Mesendoderm (in vitro differentiated cells): ENCODE measurements around the gene MAK. TPM values are rescaled to one million over a fixed set of nuclear protein-coding genes. Genes with fewer than 3 reads are reported as not detected.
"Not testable (repeated sequence)": the region's sequence is repeated elsewhere in the genome, so short reads cannot be mapped to it uniquely, and the experiment has no call there.

ENCODE experiments used
- DNase-seq: peaks from one replicate; pipeline ENCODE4 v3.0.0; 2013
- H2AK5ac ChIP-seq: 2 replicates; pipeline ENCODE4 v1.6.1; 2013; ENCODE audit warnings: low read length, inconsistent platforms
- H2BK120ac ChIP-seq: 2 replicates; pipeline ENCODE4 v1.6.1; 2013; ENCODE audit warnings: low read depth, mild to moderate bottlenecking, low read length, moderate library complexity, mixed read lengths
- H2BK15ac ChIP-seq: replicated peaks from 2 replicates; pipeline ENCODE4 v1.6.1; 2013; ENCODE audit warnings: low read depth, mild to moderate bottlenecking, moderate library complexity
- H2BK5ac ChIP-seq: 2 replicates; pipeline ENCODE4 v1.6.1; 2013; ENCODE audit warnings: low read length, inconsistent platforms
- H3K18ac ChIP-seq: 2 replicates; pipeline ENCODE4 v1.6.1; 2013; ENCODE audit warnings: mild to moderate bottlenecking, low read length, mixed read lengths
- H3K23ac ChIP-seq: one replicate; pipeline ENCODE4 v1.6.1; 2013; ENCODE audit warnings: low read length
- H3K27ac ChIP-seq: 2 replicates; pipeline ENCODE4 v1.5.1; 2013; ENCODE audit warnings: low read depth, mild to moderate bottlenecking, inconsistent platforms, low read length, moderate library complexity
- H3K27me3 ChIP-seq: 2 replicates; pipeline ENCODE4 v1.6.1; 2013; ENCODE audit warnings: low read length, control low read depth, mild to moderate bottlenecking, inconsistent platforms; ENCODE audit not compliant: insufficient read depth, poor library complexity
- H3K36me3 ChIP-seq: 2 replicates; pipeline ENCODE4 v1.6.1; 2013; ENCODE audit warnings: low read length, inconsistent platforms; ENCODE audit not compliant: control insufficient read depth, insufficient read depth
- H3K4ac ChIP-seq: one replicate; pipeline ENCODE4 v1.6.1; 2013; ENCODE audit warnings: low read depth, mild to moderate bottlenecking, low read length, moderate library complexity
- H3K4me1 ChIP-seq: 2 replicates; pipeline ENCODE4 v1.6.1; 2013; ENCODE audit warnings: low read depth, low read length, inconsistent platforms; ENCODE audit not compliant: control insufficient read depth
- H3K4me2 ChIP-seq: 2 replicates; pipeline ENCODE4 v1.6.1; 2013; ENCODE audit warnings: low read length
- H3K4me3 ChIP-seq: 2 replicates; pipeline ENCODE4 v1.5.1; 2013; ENCODE audit warnings: mild to moderate bottlenecking, low read length
- H3K56ac ChIP-seq: one replicate; pipeline ENCODE4 v1.6.1; 2013; ENCODE audit warnings: low read length
- H3K79me1 ChIP-seq: 2 replicates; pipeline ENCODE4 v1.6.1; 2013; ENCODE audit warnings: low read length, inconsistent platforms
- H3K79me2 ChIP-seq: 2 replicates; pipeline ENCODE4 v1.6.1; 2013; ENCODE audit warnings: mild to moderate bottlenecking, low read length; ENCODE audit not compliant: control insufficient read depth, insufficient read depth
- H3K9ac ChIP-seq: 2 replicates; pipeline ENCODE4 v1.6.1; 2013; ENCODE audit warnings: low read length, inconsistent platforms
- H4K5ac ChIP-seq: one replicate; pipeline ENCODE4 v1.6.1; 2013; ENCODE audit warnings: low read length
- H4K8ac ChIP-seq: one replicate; pipeline ENCODE4 v1.6.1; 2013; ENCODE audit warnings: low read depth, mild to moderate bottlenecking, control low read depth, low read length, moderate library complexity
- WGBS: extraction: QIAGEN DNeasy Blood & Tissue Kit; methylation state at CpG from one replicate; pipeline ENCODE4 v1.1.7; 2013; ENCODE audit warnings: low lambda C conversion rate, missing lambda C conversion rate; ENCODE audit not compliant: insufficient coverage; ENCODE audit errors: extremely low coverage; 5-methylcytosine and 5-hydroxymethylcytosine counted together
- polyA plus RNA-seq, 2 experiments: library from polyadenylated mRNA; stranded (reverse); fragments of 200-250 nt; gene quantifications; one replicate each; pipeline ENCODE4 v1.2.3, GENCODE V29; 2013

The MAK gene
- polyA plus RNA-seq (2013, experiment 1 of 2) = 0.11 TPM
- polyA plus RNA-seq (2013, experiment 2 of 2) = 0.06 TPM

DNA sequence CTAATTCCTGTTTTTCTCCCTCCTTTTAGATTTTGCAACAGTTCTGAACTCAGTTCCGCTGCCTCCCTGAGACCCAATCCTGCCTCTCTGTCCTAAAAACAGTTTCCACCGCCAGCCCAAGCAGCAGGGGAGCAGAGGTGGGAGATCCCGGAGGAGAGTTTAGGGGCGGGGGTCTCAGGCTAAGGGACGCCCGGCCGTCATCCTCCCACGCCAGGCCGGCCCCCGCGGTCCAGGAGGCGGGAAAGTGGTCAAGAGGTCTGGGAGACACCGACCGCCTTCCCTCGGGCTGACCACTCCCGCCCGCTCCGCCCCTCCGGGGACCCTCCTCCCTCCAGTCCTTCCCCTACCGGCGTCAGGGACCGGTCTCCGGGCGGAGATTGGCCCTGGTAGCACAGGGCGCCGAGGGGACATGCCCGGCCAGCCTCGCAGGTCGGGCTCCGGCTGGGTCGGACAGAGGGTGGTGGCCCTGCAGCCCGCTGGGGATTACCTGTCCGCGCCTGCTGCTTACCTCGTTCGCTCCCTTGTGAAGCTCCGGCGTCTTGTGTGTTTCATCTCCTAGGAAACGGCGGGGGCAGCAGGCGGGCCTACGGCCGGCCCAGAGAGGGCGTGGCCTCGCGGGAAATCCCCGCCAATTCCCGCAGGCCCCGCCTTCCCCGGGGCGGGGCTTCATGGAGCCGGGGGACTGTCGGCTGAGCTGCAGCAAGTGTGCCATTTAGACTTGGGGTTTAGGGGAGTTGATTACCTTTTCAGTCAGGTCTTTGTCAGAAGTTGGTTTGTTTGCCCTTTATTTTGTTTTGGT, at the start of gene MAK:
MAK (minus strand) TSS at position 545 of the 799 bp plus-strand sequence. CDS start 7,891 bp downstream, outside the sequence.
- H3K9ac ChIP-seq = peak within 1 kb of the TSS; percentile 64
- H3K18ac ChIP-seq = no peak within 1 kb of the TSS
- no peaks in the 10 kb centered on the region for H3K79me2 ChIP-seq
- no peaks in the 10 kb centered on the region for H3K36me3 ChIP-seq
- H2BK15ac ChIP-seq = no peak within 1 kb of the TSS
- no CpG with 5 or more reads among the region's 53 CpGs for WGBS
- no peak within 1 kb of the TSS for H3K23ac ChIP-seq
- peak; percentile 97 for DNase-seq
- no peaks in the 10 kb centered on the region for H3K4me1 ChIP-seq
- H3K79me1 ChIP-seq = no peaks in the 10 kb centered on the region
- H3K4ac ChIP-seq = no peak within 1 kb of the TSS
- peak within 1 kb of the TSS; percentile 55 for H3K27ac ChIP-seq
- no peak within 1 kb of the TSS for H2BK120ac ChIP-seq
- peak within 1 kb of the TSS; percentile 78 for H3K56ac ChIP-seq
- H3K4me3 ChIP-seq = peak within 1 kb of the TSS; percentile 60
- no peak within 1 kb of the TSS for H2BK5ac ChIP-seq
- no peak within 1 kb of the TSS for H4K8ac ChIP-seq
- H3K4me2 ChIP-seq = peak within 1 kb of the TSS; percentile 95
- peaks cover 2% of the 10 kb centered on the region for H3K27me3 ChIP-seq
- no peak within 1 kb of the TSS for H4K5ac ChIP-seq
- H2AK5ac ChIP-seq = no peak within 1 kb of the TSS

- Histone ChIP-seq H3K4ac (no peak within 1 kb of the TSS), H3K27me3 (peaks cover 13% of the 10 kb centered on the region), H3K36me3 (no peaks in the 10 kb centered on the region), H4K8ac (no peak within 1 kb of the TSS), H3K18ac (no peak within 1 kb of the TSS), H3K56ac (peak within 1 kb of the TSS; percentile 93), H3K79me2 (no peaks in the 10 kb centered on the region), H2BK5ac (no peak within 1 kb of the TSS), H3K79me1 (no peaks in the 10 kb centered on the region), H4K5ac (no peak within 1 kb of the TSS), H2AK5ac (no peak within 1 kb of the TSS), H3K4me3 (peak within 1 kb of the TSS; percentile 80), H3K23ac (no peak within 1 kb of the TSS), H3K4me1 (no peaks in the 10 kb centered on the region), H3K4me2 (peak within 1 kb of the TSS; percentile 73), H2BK15ac (no peak within 1 kb of the TSS), H3K27ac (no peak within 1 kb of the TSS), H2BK120ac (no peak within 1 kb of the TSS), H3K9ac (peak within 1 kb of the TSS; percentile 84)
- WGBS = no CpG with 5 or more reads among the region's 58 CpGs
- peak; percentile 97 for DNase-seq
Measured at GRCh38 chr6:10886691-10887502, 48.6 kb upstream of the MAK start, which contains the start of gene SYCP2L. SYCP2L (plus strand) TSS chr6:10887052; CDS start chr6:10887127, 75 bp downstream.

DNA sequence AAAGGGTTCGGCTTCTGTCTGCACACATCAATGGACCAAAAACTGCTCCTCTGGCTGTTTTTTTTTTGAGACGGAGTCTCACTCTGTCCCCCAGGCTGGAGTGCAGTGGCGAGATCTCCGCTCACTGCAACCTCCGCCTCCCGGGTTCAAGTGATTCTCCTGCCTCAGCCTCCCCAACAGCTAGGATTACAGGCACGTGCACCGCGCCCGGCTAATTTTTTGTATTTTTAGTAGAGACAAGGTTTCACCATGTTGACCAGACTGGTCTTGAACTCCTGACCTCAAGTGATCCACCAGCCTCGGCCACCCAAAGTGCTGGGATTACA, 48.0 kb upstream of the MAK start:
- Histone ChIP-seq H3K56ac (peak overlapping the region; percentile 19), H3K27me3 (peaks cover 16% of the 10 kb centered on the region), H3K4me2 (peak overlapping the region; percentile 23)
- WGBS = no CpG with 5 or more reads among the region's 11 CpGs
- H3K36me3 ChIP-seq, H3K79me1 ChIP-seq, H4K5ac ChIP-seq, H3K4ac ChIP-seq, H2BK5ac ChIP-seq, H3K18ac ChIP-seq, H3K23ac ChIP-seq, H3K4me3 ChIP-seq, DNase-seq, H2BK120ac ChIP-seq, H2BK15ac ChIP-seq, H2AK5ac ChIP-seq, H3K27ac ChIP-seq, H3K79me2 ChIP-seq, H3K4me1 ChIP-seq, H4K8ac ChIP-seq, H3K9ac ChIP-seq: not testable (repeated sequence)

GRCh38 chr6:10884245-10884972, 46.1 kb upstream of the MAK start:
- Histone ChIP-seq H3K56ac (no peak overlapping the region), H3K4me3 (no peak overlapping the region), H2BK120ac (no peak overlapping the region), H3K79me2 (no peaks in the 10 kb centered on the region), H3K4me1 (no peaks in the 10 kb centered on the region), H3K4ac (no peak overlapping the region), H3K79me1 (no peaks in the 10 kb centered on the region), H4K8ac (no peak overlapping the region), H2BK15ac (no peak overlapping the region), H4K5ac (no peak overlapping the region), H2BK5ac (no peak overlapping the region), H3K18ac (no peak overlapping the region), H3K27ac (no peak overlapping the region), H2AK5ac (no peak overlapping the region), H3K36me3 (no peaks in the 10 kb centered on the region), H3K23ac (no peak overlapping the region), H3K4me2 (no peak overlapping the region), H3K9ac (no peak overlapping the region), H3K27me3 (peaks cover 24% of the 10 kb centered on the region)
- peak; percentile 36 for DNase-seq
- no CpG with 5 or more reads among the region's 24 CpGs for WGBS

- Histone ChIP-seq H4K5ac (no peak overlapping the region), H3K18ac (no peak overlapping the region), H3K56ac (peak overlapping the region; percentile 39), H3K79me2 (no peaks in the 10 kb centered on the region), H3K36me3 (no peaks in the 10 kb centered on the region), H2BK5ac (no peak overlapping the region), H4K8ac (no peak overlapping the region), H2AK5ac (no peak overlapping the region), H3K4me2 (peak overlapping the region; percentile 39), H3K4me1 (no peaks in the 10 kb centered on the region), H3K9ac (no peak overlapping the region), H3K27me3 (peaks cover 24% of the 10 kb centered on the region), H2BK15ac (no peak overlapping the region), H3K23ac (no peak overlapping the region), H3K79me1 (no peaks in the 10 kb centered on the region), H3K4me3 (no peak overlapping the region), H2BK120ac (no peak overlapping the region), H3K27ac (no peak overlapping the region), H3K4ac (no peak overlapping the region)
- DNase-seq = peak; percentile 27
- WGBS = no CpG with 5 or more reads among the region's 51 CpGs
Measured at GRCh38 chr6:10883312-10884244, 45.2 kb upstream of the MAK start.
